Measurements from ENCODE around the gene UNC5A.

- TF ChIP-seq, protein P1, sequence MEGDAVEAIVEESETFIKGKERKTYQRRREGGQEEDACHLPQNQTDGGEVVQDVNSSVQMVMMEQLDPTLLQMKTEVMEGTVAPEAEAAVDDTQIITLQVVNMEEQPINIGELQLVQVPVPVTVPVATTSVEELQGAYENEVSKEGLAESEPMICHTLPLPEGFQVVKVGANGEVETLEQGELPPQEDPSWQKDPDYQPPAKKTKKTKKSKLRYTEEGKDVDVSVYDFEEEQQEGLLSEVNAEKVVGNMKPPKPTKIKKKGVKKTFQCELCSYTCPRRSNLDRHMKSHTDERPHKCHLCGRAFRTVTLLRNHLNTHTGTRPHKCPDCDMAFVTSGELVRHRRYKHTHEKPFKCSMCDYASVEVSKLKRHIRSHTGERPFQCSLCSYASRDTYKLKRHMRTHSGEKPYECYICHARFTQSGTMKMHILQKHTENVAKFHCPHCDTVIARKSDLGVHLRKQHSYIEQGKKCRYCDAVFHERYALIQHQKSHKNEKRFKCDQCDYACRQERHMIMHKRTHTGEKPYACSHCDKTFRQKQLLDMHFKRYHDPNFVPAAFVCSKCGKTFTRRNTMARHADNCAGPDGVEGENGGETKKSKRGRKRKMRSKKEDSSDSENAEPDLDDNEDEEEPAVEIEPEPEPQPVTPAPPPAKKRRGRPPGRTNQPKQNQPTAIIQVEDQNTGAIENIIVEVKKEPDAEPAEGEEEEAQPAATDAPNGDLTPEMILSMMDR (conservative IDR thresholded peaks at IDR 0.05) = no peak
- no peak for TF ChIP-seq EZH2 (IDR thresholded peaks at IDR 0.05; ENCODE audit: low read depth)
Measured at GRCh38 chr5:176809544-176810080, 747 bp upstream of the UNC5A start.

All from PC-9 (cell line).